A549 treated with Mapracorat at 1 μM for 4 hours (cell line): ENCODE results near the gene AIFM3. TPM values are rescaled to one million over a fixed set of nuclear protein-coding genes. Genes with fewer than 3 reads are reported as not detected.

ENCODE experiments used
- total RNA-seq: library from RNA; stranded (reverse); fragments of 200-300 nt; extraction: Qiagen RNA extraction; gene quantifications from 5 replicates; pipeline ENCODE4 v1.2.3, GENCODE V29; 2022

AIFM3 gene
- 1.7 to 4.4 TPM (median 3.0 TPM) in 5 replicates for total RNA-seq

GRCh38 chr22:20966883-20967696 is at the start of gene AIFM3:
Gene AIFM3, plus strand, starts transcription at chr22:20967255. Its CDS starts 690 bp downstream, at chr22:20967945.

GRCh38 chr22:20981787-20982562 is 14.9 kb downstream of the AIFM3 start, which contains the start of gene LZTR1:
Gene LZTR1, plus strand, starts transcription at chr22:20982297. Its CDS starts 75 bp downstream, at chr22:20982372.

GRCh38 chr22:21001601-21002325 is 34.7 kb downstream of the AIFM3 start, which contains the start of gene THAP7:
Gene THAP7, minus strand, starts transcription at chr22:21002118. Its CDS starts 207 bp downstream, at chr22:21001911.

DNA sequence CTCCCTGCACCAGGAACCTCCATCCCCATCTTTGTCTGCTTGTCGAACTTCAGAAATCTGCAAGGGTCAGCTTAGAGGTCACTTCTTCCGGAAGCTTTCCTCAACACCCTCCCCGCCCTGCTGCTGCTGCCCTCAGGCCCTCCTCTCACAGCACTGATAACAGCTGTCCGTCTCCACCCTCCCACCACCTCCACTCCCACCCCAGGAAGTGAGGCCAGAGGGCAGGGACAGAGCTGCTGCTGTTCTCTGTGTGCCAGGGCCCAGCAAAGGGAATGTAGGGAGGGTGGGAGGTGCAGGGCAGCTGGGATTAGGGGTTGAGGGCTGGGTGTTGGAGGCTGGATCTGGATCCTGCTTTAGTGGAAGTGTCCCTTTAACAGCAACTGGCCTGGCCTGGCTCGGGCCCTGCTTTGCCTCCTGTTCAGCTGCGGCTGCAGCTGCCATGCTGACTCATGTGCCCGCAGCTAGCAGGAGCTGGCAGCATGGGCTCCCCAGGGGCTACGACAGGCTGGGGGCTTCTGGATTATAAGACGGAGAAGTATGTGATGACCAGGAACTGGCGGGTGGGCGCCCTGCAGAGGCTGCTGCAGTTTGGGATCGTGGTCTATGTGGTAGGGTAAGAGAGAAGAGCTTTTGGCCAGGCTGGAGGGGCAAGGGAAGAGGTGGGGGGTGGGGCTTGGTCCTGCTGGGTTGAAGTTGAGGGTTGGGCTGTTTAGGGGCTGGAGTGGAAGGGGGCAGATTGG is 47.8 kb downstream of the AIFM3 start, which contains the start of gene P2RX6:
TSS of gene P2RX6 (plus strand) at position 440 of the 740 bp plus-strand sequence. CDS start at position 450, 10 bp downstream.

Other genes starting within 250 kb of the AIFM3 start
- gene SERPIND1, start 193.1 kb upstream of the AIFM3 start, total RNA-seq = 0.07 TPM in 1 of 5 replicates, not detected in the others
- 19.7 to 22.7 TPM (median 20.3 TPM) in 5 replicates for gene PI4KA, start 108.4 kb upstream of the AIFM3 start, total RNA-seq
- gene SNAP29, start 108.2 kb upstream of the AIFM3 start, total RNA-seq = 12.4 to 18.2 TPM (median 15.1 TPM) in 5 replicates
- 21.0 to 22.9 TPM (median 21.3 TPM) in 5 replicates for gene CRKL, start 49.8 kb upstream of the AIFM3 start, total RNA-seq
- 12.9 to 22.1 TPM (median 17.8 TPM) in 5 replicates for gene LZTR1, start 15.0 kb downstream of the AIFM3 start, total RNA-seq
- 16.3 to 26.8 TPM (median 22.2 TPM) in 5 replicates for gene THAP7, start 34.9 kb downstream of the AIFM3 start, total RNA-seq
- gene P2RX6, start 47.9 kb downstream of the AIFM3 start, total RNA-seq = 0.34 to 0.84 TPM (median 0.56 TPM) in 5 replicates
- not detected in 5 replicates for gene SLC7A4, start 65.3 kb downstream of the AIFM3 start, total RNA-seq
- gene LRRC74B, start 78.7 kb downstream of the AIFM3 start, total RNA-seq = not detected in 5 replicates